HG03354 (cell line): ENCODE results near the gene TMEM106B.
"Not testable (repeated sequence)": the region's sequence is repeated elsewhere in the genome, so short reads cannot be mapped to it uniquely, and the experiment has no call there.

Experiments
- ATAC-seq: cut with Tn5 transposase; IDR thresholded peaks from one replicate; pipeline ENCODE4 v1.9.1; 2021; ENCODE audit warnings: mild to moderate bottlenecking; ENCODE audit not compliant: unreplicated experiment, poor library complexity, severe bottlenecking

The TMEM106B gene

DNA sequence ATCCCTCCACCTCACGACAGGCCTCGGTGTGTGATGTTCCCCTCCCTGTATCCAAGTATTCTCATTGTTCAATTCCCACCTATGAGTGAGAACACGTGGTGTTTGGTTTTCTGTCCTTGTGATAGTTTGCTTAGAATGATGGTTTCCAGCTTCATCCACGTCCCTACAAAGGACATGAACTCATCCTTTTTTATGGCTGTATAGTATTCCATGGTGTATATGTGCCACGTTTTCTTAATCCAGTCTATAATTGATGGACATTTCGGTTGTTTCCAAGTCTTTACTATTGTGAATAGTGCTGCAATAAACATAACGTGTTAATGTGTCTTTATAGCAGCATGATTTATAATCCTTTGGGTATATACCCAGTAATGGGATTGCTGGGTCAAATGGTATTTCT lies 13.9 kb downstream of the TMEM106B start:
- not testable (repeated sequence) for ATAC-seq

DNA sequence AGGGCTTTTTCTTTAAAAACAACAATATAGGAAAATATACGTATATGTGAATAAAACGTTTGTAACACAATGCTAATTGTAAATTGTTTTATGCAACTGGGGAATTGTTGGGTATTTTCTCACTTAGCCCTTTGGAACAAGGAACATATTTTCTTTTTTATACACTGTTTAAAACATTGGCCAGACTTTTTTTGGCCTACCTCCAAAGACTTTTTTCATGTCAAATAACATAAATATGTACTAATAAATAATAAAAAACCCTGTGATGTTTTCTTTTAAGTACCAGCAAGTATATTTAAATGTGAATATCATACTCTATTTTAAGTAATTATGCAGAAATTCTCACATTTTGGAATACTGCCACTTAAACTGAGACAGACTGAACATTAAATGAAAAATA lies 15.7 kb downstream of the TMEM106B start:
- no peak for ATAC-seq

DNA sequence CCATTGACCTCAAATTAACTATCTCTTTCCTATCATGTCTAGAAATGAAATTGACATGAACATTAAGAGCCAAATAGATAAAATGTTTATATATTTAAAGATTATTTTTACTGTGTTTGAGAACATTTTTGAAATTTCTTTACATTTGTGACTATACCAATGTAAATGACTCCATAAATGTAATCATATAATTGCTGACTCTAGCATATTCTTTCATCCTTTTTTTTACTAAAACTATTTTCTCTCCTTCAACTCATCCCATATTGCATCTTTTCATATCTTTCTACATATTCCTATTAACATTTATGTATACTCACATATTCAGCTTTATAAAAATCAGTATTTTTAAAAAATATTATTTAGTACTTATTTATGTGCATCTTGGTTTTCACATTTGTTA lies 16.9 kb downstream of the TMEM106B start:
- ATAC-seq = no peak

DNA sequence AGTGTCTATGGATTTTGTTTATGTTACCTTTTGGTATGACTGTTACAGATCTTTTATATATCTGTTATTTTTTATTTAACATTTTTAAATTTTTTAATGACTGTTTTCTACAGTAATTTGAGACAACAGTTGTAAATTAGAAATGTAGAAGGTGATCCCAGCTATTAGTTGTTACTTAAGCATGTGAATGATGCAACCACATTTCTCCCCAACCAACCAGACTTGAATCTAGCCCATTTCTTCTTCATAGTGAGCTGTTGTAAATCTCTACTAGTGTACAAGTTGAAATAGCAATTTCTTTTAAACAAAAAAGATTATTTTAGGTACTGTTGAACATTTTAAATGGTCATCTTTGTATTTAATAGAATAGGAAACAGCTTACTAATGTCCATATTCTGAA lies 18.0 kb downstream of the TMEM106B start:
- ATAC-seq = no peak

DNA sequence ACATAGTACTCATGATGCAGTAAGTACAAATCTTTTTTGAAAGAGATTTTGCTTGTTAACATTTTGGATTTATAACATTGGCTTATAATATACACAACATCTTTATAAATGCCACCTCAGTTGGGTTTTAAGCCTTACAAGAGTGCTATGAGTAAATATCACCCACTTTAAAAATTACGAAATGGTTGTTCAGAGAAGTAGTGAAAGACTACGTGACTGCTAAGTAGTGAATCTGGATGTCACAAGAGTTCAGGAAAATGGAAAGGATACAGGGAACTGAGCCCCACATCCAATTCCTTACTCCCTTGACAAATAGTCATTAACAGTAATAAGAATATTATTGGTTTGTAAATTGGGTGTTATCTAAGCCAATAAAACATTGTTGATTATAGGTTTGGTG lies 20.0 kb downstream of the TMEM106B start:
- no peak for ATAC-seq

DNA sequence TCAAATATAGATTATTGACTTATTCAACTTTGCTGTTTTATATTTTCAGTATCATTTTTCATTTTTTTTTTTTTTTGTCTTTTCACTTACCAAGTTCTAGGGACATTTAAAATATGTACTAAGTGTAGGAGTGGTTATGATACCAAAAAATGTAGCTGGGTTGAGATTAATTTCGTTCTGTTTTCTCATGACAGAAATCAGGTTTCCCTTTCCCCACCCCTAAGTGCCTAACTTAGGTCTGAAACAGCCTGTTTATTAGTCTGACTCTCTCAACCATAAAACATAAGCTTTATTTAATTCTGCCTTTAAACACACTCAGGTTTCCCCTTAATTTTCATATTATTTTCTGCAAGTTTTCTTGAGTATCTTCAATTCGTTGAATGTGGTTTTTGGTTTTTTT lies 22.1 kb downstream of the TMEM106B start:
- peak; percentile 73 for ATAC-seq

DNA sequence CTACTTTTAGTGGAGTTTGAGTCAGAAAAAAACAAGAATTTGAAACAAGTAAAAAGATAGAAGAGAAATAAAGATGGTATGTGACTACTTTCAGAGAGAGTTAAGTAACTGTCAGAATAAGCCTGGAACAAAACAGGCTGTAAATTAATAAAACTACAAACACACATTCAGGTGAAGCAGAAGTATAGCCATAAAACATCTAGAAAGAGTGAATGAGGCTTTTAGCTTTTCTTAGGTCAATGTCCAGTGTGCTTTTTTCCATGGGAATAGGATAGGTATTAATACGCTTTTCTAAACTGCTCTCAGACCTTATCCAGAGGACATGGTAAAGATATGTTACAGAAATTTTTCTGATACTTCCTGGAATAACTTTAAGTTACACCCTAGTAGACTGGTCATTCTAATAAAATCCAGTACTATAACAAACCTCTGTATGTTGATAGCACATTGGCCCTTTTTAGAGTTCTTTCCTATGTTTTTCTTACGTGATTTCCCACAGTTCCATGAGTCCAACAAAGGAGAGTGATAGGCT lies 23.3 kb downstream of the TMEM106B start:
- ATAC-seq = no peak

DNA sequence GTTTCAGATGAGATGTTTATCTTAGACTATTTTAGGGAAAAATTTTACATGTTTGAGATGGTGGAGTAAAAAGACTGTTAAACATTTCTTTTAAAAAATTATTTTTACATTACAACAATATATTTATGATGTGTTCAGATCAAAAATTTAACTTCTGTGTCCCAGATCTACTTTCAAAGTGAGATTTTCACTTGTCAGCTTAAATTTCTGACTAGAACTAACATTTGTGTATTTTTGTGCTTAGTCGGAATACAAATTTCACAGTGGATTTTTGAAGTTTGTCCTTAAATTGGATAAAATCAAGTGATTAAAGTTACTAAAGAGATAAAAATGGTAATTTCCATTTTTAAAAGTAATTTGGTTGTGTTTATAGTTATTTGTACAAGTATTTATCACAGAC lies 24.9 kb downstream of the TMEM106B start:
- ATAC-seq = no peak

DNA sequence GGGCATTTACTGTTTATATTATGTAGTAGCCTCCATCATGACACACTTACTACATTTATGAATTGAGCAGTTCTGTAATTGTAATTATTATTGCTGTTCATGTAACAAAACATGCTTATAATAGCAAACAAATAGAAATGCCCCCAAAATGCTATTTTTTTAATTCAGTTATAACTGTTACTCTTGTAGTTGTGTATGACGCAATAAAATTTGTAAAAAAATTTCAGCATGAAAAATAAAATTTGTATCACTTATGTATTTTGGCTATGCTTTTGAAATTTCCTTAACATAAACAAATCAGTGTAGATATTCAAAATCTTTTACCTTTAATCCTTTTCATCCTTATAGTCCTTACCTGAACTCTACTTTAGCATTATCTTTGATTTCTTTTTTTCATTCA lies 25.9 kb downstream of the TMEM106B start:
- no peak for ATAC-seq

DNA sequence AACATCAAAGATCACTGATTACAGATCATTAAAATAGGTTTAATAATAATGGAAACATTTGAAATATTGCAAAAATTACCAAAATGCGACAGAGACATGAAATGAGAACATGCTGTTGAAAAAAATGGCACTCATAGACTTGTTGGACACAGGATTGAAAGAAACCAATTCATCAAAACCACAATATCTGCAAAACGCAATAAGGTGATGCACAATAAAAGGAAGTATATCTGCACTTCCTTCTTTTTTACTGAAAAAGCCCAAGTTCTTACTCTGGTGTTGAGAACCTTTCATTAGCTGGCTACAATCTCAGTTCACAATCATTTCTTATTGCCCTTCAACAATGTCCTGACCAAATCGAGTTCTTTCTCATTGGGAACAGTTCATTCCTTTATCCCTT lies 28.7 kb downstream of the TMEM106B start:
- no peak for ATAC-seq

DNA sequence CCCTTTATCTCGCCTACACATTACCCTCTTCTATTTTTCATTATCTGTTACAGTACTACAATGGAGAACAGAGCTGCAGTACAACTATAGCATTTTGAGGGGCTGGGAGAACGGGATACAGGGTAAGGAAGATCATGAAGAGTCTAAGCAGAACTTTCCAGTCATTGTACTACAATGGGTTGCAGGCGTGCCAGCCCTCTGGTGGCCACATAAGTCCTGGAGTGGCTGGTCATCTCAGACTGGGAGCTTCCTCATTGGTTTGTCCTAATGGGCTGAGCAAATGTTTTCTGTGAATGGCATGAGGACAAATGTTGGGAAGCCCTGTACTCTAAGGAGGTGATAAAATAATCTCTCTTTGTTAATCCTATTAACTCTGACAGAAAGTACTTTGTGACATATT lies 33.0 kb downstream of the TMEM106B start:
- no peak for ATAC-seq

DNA sequence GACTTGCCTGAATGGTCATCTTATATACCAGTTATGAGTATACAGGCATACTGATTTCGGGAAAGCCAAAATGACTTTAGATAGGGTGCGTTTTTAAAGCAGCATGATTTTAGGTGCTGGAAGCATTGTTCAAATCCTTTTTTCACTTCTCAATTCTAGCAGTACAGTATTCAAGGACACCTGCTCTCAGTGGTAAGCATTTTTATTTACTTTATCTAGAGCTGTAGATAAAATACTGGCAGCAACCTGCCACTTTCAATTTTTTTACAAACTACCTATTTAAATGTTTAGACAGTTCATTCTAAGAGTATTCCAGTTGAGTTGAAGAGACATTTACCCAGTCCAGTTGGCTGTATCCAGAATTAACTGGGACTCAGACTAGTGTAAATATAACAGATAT lies 33.6 kb downstream of the TMEM106B start:
- ATAC-seq = no peak

DNA sequence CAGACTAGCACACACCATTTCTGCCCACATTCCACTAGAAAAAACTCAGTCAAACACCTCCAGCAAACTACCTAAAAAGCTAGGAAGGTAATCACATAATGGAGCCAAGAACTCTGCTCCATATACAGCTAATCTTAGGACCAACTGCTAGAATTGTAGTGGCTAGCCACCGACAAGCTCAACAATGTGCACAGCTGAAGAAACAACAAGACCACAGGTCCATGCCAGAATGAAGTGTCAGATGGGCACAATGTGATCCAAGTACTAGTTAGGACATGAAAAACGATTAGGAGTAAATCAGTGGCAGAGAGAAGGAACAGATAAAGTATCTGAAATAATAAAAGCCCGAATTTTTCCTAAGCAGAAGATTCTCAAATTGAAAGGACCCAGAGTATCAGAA lies 38.6 kb downstream of the TMEM106B start:
- ATAC-seq = no peak

DNA sequence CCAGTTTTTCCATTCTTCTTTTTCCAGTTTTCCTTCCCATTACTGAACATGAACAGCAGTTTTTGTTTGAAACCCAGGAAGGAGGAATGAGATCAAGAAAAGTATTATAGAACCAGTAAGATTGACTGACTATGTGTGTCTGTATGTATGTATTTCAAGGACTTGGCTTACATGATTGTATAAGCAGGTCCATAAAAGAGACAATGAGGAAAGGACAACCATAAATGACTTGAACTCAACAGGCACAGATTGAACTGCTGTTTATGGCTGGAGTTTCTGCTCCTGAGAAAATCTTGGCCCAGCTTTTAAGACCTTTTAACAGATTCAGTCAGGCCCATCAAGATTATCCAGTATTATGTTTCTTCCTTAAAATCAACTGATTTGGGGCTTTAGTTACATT lies 39.1 kb downstream of the TMEM106B start:
- ATAC-seq = no peak

DNA sequence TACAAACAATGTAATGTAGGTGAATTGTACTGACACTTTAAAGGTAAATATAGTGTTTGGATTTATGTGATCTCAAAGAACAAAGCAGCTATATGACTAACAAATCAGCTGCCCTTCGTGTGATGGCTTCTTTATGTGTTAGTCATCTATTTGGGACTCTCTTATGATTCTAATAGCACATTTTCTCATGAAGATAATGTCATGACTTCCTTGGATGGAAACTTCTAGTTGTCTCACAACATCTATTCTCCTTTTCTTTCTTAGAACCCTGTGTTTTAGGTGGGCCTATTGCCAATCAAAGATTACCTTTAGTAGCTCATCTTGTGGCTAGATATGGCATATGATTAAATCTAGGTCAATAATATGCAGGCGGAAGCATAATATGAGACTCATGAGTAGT lies 45.0 kb downstream of the TMEM106B start:
- no peak for ATAC-seq

DNA sequence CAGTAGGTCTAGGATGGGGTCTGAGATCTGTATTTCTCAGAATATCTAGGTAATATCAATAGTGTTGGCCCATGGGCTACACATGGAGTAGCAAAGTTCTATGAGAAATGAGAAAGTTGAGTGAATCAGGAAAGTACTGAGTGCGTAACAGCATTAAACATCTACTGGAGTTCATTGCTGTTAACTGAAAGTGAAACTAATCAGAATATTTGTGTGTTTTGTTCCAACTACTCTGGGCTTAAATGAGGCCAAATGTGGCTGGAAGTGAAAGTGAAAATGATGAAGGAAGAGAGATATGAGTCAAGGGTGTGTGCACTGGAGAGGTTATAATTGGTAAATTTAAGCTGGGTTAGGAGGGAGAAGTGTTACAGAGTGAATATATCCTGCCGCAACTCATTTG lies 46.5 kb downstream of the TMEM106B start:
- peak; percentile 100 for ATAC-seq

DNA sequence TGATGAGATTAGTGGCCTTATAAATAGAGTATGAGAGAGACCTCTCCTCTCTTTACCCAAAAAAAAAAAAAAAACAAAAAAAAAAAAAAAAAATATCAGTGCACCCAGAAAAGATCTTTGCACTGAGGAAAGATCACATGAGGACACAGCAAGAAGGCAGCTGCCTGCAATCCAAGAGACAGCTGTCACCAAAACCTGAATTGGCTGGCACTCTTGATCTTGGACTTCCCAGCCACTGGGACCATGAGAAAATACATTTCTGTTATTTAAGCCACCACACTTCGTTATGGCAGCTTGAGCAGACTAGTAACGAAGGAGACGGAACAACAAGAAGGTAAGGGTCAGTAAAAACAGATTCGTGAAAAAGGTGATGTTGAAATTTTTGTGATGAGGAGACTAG lies 47.0 kb downstream of the TMEM106B start:
- no peak for ATAC-seq

DNA sequence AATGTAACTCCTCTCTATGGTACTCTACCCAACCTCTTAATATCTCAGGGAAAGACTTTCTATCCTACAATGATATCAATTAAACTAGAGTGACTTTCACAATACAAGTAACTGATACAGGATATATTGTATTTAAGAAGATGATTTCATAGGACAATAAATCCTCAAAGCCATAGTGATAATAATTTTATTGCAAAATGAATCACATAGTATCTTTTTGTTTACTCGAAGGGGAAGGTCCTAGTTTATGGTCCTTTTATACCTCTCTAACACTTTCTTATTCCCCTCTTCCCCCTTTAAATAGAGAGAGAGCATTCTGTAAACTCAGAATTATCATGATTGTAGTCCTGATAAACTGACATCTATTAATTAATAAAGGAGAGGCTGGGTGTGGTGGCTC lies 56.4 kb downstream of the TMEM106B start:
- ATAC-seq = no peak

DNA sequence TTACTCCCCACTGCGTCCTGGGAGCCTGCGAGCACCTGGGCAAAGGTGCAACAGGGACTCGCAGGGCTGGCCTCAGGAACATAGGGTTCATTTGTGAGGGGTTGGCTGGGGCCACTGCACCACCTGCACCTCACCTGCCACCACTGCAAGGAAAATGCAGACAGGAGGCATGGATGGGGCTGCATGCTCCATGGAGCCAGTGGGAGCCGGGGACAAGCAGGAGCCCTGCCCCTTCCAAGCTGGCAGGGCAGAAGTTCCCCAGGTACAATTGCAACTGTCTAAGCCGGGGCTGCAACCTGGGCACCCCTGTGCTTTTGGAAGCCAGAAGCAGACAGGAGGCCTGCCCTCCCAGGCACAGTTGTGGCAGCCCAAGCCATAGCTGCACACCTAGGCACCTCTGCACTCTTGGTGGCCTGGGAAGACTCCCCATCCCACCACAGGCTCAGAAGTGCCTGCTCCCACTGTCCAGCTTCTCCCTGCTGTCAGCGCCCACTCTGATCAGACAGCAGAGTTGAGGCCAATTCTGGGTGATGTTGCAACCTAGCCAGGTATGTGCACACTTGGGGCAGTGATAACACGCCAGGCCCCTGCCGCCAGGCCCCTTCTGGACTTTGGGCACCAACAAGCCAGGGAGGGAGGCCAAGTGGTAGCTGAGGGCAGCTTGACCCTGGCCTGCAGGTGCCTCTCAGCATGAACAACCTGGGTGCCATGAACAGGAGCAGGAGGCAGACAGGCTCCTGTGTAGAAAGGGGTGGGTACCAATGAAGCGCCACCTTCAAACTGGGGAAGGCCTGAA lies 58.2 kb downstream of the TMEM106B start:
- no peak for ATAC-seq

DNA sequence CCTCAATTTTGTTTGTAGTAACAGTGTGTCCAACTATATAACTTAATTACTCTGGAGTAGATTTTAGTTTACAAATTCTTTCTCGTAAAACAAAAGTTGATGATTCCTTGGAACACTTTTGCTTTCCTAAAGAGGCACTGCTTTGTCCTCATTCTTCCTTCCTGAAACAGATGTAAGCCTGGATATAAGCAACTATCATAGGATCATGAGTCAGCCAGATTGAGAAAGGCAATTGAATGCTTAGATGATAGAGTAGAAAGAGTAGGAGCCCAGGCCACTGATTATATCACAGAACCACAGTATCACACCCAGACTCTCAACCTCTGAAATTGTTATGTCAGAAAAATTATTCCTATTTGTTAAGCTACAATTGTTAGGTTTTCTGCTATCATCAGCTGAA lies 69.9 kb downstream of the TMEM106B start:
- ATAC-seq = no peak

DNA sequence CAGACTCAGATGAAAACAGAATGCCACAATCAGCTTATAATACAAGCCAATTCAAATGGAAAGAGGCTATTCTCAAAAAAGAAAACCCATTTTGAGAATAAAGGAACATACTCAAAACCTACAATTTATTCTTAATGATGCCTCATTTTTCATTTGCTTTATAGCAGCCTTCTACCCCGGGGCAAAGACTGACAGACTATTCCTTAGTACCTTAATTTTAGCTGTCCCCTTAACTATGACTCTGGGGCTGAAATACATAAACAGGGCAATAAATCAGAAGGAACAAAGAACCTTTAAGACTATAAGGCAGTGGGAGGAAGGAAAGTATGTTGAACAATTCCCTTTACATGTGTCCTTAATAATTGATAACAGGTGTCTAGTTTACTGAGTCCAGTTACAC lies 76.8 kb downstream of the TMEM106B start:
- ATAC-seq = no peak

DNA sequence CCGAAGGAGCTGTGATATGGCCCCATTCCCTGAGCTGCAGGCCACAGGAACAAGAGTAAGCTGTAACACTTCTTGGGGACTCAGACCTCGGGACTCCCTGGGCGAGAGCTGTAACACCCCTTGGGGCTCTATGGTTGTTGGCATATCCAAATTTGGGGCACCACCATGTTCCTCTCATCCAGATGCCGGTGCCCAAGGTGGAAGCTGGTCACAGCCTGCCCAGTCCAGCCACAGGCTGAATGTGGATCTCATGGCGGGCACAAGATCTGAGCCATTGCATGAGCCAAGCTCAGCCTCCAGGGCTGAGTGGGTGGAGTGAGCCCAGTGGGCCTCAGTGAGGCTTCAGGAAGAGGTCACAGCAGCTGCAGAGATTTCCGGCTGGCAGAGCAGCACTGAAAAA lies 78.9 kb downstream of the TMEM106B start:
- ATAC-seq = no peak
